ENCODE measurements around the gene RAPGEF5.

- no peak for TF ChIP-seq CTCF (IDR thresholded peaks at IDR 0.05)
- TF ChIP-seq POLR2A (IDR thresholded peaks at IDR 0.05) = no peak
- no peak for TF ChIP-seq EP300 (IDR thresholded peaks at IDR 0.05)
These were observed 202.8 kb downstream of the RAPGEF5 start for GRCh38 chr7:22154143-22154529.
